ENCODE measurements around the gene DCAF6.
"Not testable (repeated sequence)": the region's sequence is repeated elsewhere in the genome, so short reads cannot be mapped to it uniquely, and the experiment has no call there.

The DCAF6 gene

GRCh38 chr1:167923324-167924056 is 13.0 kb upstream of the DCAF6 start:
- Histone ChIP-seq H3K4me1 (0 out of 2 replicates have a peak, but pooled peaks cover 6% of the 10 kb centered on the region), H3K4me2 (no peak overlapping the region), H4K20me1 (no peaks in the 10 kb centered on the region), H3K27ac (no peak overlapping the region), H3K9ac (no peak overlapping the region), H3K27me3 (no peaks in the 10 kb centered on the region), H3K4me3 (no peak overlapping the region), H3K9me3 (no peaks in the 10 kb centered on the region), H3K36me3 (peaks cover 4% of the 10 kb centered on the region; the same call in 1 of the 2 replicates)
- TF ChIP-seq Cebpa-rat (IDR thresholded peaks at IDR 0.05): no peak

GRCh38 chr1:167924102-167924501 is 12.4 kb upstream of the DCAF6 start:
- Histone ChIP-seq H3K4me3 (no peak overlapping the region), H3K9ac (no peak overlapping the region), H3K36me3 (peaks cover 1% of the 10 kb centered on the region; the same call in 1 of the 2 replicates), H3K27ac (no peak overlapping the region), H3K4me1 (0 out of 2 replicates have a peak, but pooled peaks cover 6% of the 10 kb centered on the region), H3K4me2 (no peak overlapping the region), H3K27me3 (no peaks in the 10 kb centered on the region), H3K9me3 (no peaks in the 10 kb centered on the region), H4K20me1 (no peaks in the 10 kb centered on the region)
- TF ChIP-seq Cebpa-rat (IDR thresholded peaks at IDR 0.05): no peak

- Histone ChIP-seq H3K4me3 (no peak overlapping the region), H3K4me2 (no peak overlapping the region), H3K27ac (no peak overlapping the region), H4K20me1 (no peaks in the 10 kb centered on the region), H3K9ac (no peak overlapping the region), H3K27me3 (no peaks in the 10 kb centered on the region), H3K4me1 (0 out of 2 replicates have a peak, but pooled peaks cover 6% of the 10 kb centered on the region), H3K9me3 (no peaks in the 10 kb centered on the region), H3K36me3 (no peaks in the 10 kb centered on the region)
- no peak for TF ChIP-seq Cebpa-rat (IDR thresholded peaks at IDR 0.05)
Observed at GRCh38 chr1:167924543-167925231, 11.8 kb upstream of the DCAF6 start.

- no peak overlapping the region for H3K4me2 ChIP-seq
- no peak overlapping the region for H3K27ac ChIP-seq
- no peak overlapping the region for H3K4me3 ChIP-seq
- H3K27me3 ChIP-seq: no peaks in the 10 kb centered on the region
- TF ChIP-seq Cebpa-rat (IDR thresholded peaks at IDR 0.05): no peak
- H4K20me1 ChIP-seq: 0 out of 2 replicates have a peak, but pooled peaks cover 4% of the 10 kb centered on the region
- no peak overlapping the region for H3K9ac ChIP-seq
- H3K4me1 ChIP-seq: 0 out of 2 replicates have a peak, but pooled peaks cover 6% of the 10 kb centered on the region
- no peaks in the 10 kb centered on the region for H3K9me3 ChIP-seq
- H3K36me3 ChIP-seq: no peaks in the 10 kb centered on the region
Observed at GRCh38 chr1:167926486-167926997, 9.9 kb upstream of the DCAF6 start.

GRCh38 chr1:167927046-167927754 is 9.3 kb upstream of the DCAF6 start:
- no peak overlapping the region for H3K9ac ChIP-seq
- H3K27ac ChIP-seq: no peak overlapping the region
- no peaks in the 10 kb centered on the region for H3K27me3 ChIP-seq
- H3K36me3 ChIP-seq: no peaks in the 10 kb centered on the region
- TF ChIP-seq Cebpa-rat (IDR thresholded peaks at IDR 0.05): no peak
- H3K4me2 ChIP-seq: no peak overlapping the region
- H3K4me3 ChIP-seq: no peak overlapping the region
- H4K20me1 ChIP-seq: 0 out of 2 replicates have a peak, but pooled peaks cover 4% of the 10 kb centered on the region
- H3K9me3 ChIP-seq: no peaks in the 10 kb centered on the region
- H3K4me1 ChIP-seq: 0 out of 2 replicates have a peak, but pooled peaks cover 6% of the 10 kb centered on the region

GRCh38 chr1:167928457-167928852 is 8.0 kb upstream of the DCAF6 start:
- H4K20me1 ChIP-seq: 0 out of 2 replicates have a peak, but pooled peaks cover 4% of the 10 kb centered on the region
- H3K9me3 ChIP-seq: no peaks in the 10 kb centered on the region
- H3K27me3 ChIP-seq: no peaks in the 10 kb centered on the region
- H3K27ac ChIP-seq: no peak overlapping the region
- H3K4me2 ChIP-seq: no peak overlapping the region
- H3K4me3 ChIP-seq: no peak overlapping the region
- no peaks in the 10 kb centered on the region for H3K36me3 ChIP-seq
- TF ChIP-seq Cebpa-rat (IDR thresholded peaks at IDR 0.05): no peak
- no peak overlapping the region for H3K9ac ChIP-seq
- peaks cover 10% of the 10 kb centered on the region; the same call in 1 of the 2 replicates for H3K4me1 ChIP-seq

- H3K4me2 ChIP-seq, H3K4me3 ChIP-seq, H3K27ac ChIP-seq, H3K9ac ChIP-seq, H3K36me3 ChIP-seq, H4K20me1 ChIP-seq, H3K9me3 ChIP-seq, H3K27me3 ChIP-seq: not testable (repeated sequence)
- peaks cover 14% of the 10 kb centered on the region for H3K4me1 ChIP-seq
Observed at GRCh38 chr1:167928919-167929318, 7.6 kb upstream of the DCAF6 start.

GRCh38 chr1:167929725-167930124 is 6.8 kb upstream of the DCAF6 start:
- no peaks in the 10 kb centered on the region for H3K36me3 ChIP-seq
- no peak overlapping the region for H3K4me2 ChIP-seq
- 0 out of 2 replicates have a peak, but pooled peaks cover 4% of the 10 kb centered on the region for H4K20me1 ChIP-seq
- H3K27me3 ChIP-seq: no peaks in the 10 kb centered on the region
- no peak for TF ChIP-seq Cebpa-rat (IDR thresholded peaks at IDR 0.05)
- H3K9ac ChIP-seq: no peak overlapping the region
- H3K27ac ChIP-seq: no peak overlapping the region
- no peaks in the 10 kb centered on the region for H3K9me3 ChIP-seq
- no peak overlapping the region for H3K4me3 ChIP-seq
- H3K4me1 ChIP-seq: peaks cover 23% of the 10 kb centered on the region

GRCh38 chr1:167933788-167934187 is 2.7 kb upstream of the DCAF6 start:
- Histone ChIP-seq H3K4me3 (no peak overlapping the region), H3K4me1 (peaks cover 33% of the 10 kb centered on the region), H3K9ac (0 out of 2 replicates have a peak overlapping the region, but pooled peaks have one; percentile 2), H3K4me2 (peak overlapping the region; percentile 84), H3K36me3 (no peaks in the 10 kb centered on the region), H3K27ac (0 out of 2 replicates have a peak overlapping the region, but pooled peaks have one; percentile 95), H3K27me3 (no peaks in the 10 kb centered on the region), H3K9me3 (no peaks in the 10 kb centered on the region), H4K20me1 (peaks cover 12% of the 10 kb centered on the region; the same call in 1 of the 2 replicates)
- TF ChIP-seq Cebpa-rat (IDR thresholded peaks at IDR 0.05): no peak
